Loucy (cell line): ENCODE measurements around the gene GNA12.

Experiments used
- EZH2phosphoT487 ChIP-seq: fragments of 200-600 bp; IDR thresholded peaks from 2 replicates; pipeline ENCODE4 v1.6.1; 2018; ENCODE audit warnings: antibody characterized with exemption, mild to moderate bottlenecking, moderate library complexity, borderline replicate concordance
- TF ChIP-seq, protein P1 (sequence below): fragments of 200-600 bp; sonication (generic); conservative IDR thresholded peaks from 2 replicates; pipeline ENCODE4 v1.5.1; 2014; ENCODE audit warnings: mild to moderate bottlenecking, antibody characterized with exemption, low read length

DNA sequence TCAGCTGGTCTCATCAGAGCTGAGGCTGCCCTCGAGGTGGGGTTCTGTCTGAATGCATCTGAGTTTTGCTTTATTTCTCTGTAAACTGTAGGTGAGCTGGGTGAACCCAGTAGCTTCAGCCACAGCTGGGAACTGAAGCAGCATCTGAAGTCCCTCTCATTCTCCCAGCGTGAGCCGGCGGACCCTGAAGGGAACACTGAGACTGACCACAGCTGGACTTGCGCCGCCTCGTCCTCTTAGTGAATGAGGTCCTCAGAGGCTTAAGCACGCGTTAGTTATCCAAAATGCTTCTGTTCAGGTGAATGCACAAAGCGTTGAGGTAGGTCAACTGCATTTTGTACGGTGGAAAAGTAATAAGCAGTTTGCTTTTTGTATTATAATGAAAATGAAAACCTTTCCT lies 79.5 kb downstream of the GNA12 start:
- TF ChIP-seq, protein P1, sequence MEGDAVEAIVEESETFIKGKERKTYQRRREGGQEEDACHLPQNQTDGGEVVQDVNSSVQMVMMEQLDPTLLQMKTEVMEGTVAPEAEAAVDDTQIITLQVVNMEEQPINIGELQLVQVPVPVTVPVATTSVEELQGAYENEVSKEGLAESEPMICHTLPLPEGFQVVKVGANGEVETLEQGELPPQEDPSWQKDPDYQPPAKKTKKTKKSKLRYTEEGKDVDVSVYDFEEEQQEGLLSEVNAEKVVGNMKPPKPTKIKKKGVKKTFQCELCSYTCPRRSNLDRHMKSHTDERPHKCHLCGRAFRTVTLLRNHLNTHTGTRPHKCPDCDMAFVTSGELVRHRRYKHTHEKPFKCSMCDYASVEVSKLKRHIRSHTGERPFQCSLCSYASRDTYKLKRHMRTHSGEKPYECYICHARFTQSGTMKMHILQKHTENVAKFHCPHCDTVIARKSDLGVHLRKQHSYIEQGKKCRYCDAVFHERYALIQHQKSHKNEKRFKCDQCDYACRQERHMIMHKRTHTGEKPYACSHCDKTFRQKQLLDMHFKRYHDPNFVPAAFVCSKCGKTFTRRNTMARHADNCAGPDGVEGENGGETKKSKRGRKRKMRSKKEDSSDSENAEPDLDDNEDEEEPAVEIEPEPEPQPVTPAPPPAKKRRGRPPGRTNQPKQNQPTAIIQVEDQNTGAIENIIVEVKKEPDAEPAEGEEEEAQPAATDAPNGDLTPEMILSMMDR: no peak
- no peak for TF ChIP-seq EZH2phosphoT487
